Activated T-cell treated with anti-CD3 and anti-CD28 coated beads for 48 hours (primary cell): Measurements from ENCODE around the gene GOLGA6L7.
"Not testable (repeated sequence)": the region's sequence is repeated elsewhere in the genome, so short reads cannot be mapped to it uniquely, and the experiment has no call there.

Experiments used
- DNase-seq: peaks from one replicate; pipeline ENCODE4 v3.0.0-alpha.2; 2020; ENCODE audit warnings: low read depth

The GOLGA6L7 gene

GRCh38 chr15:28884151-28884940 lies 35.9 kb upstream of the GOLGA6L7 start:
- no peak for DNase-seq

- DNase-seq: no peak
Observed at GRCh38 chr15:28881600-28881999, 33.2 kb upstream of the GOLGA6L7 start.

GRCh38 chr15:28881170-28881569 lies 32.7 kb upstream of the GOLGA6L7 start:
- DNase-seq: no peak

GRCh38 chr15:28880680-28881079 lies 32.2 kb upstream of the GOLGA6L7 start:
- no peak for DNase-seq

GRCh38 chr15:28879551-28879950 lies 31.1 kb upstream of the GOLGA6L7 start:
- DNase-seq: no peak

- DNase-seq: no peak
Observed at GRCh38 chr15:28878209-28878608, 29.8 kb upstream of the GOLGA6L7 start.

GRCh38 chr15:28876845-28877185 lies 28.4 kb upstream of the GOLGA6L7 start:
- no peak for DNase-seq

GRCh38 chr15:28876131-28876844 lies 27.8 kb upstream of the GOLGA6L7 start:
- no peak for DNase-seq

GRCh38 chr15:28875461-28876000 lies 27.1 kb upstream of the GOLGA6L7 start:
- DNase-seq: no peak

- no peak for DNase-seq
Observed at GRCh38 chr15:28873585-28874190, 25.2 kb upstream of the GOLGA6L7 start.

GRCh38 chr15:28873006-28873405 lies 24.6 kb upstream of the GOLGA6L7 start:
- DNase-seq: no peak

GRCh38 chr15:28871168-28871567 lies 22.7 kb upstream of the GOLGA6L7 start:
- DNase-seq: no peak

GRCh38 chr15:28868744-28869345 lies 20.4 kb upstream of the GOLGA6L7 start:
- DNase-seq: no peak

- DNase-seq: not testable (repeated sequence)
Observed at GRCh38 chr15:28861589-28862293, 13.3 kb upstream of the GOLGA6L7 start.

GRCh38 chr15:28861031-28861534 lies 12.6 kb upstream of the GOLGA6L7 start:
- no peak for DNase-seq

GRCh38 chr15:28854578-28854977 lies 6.1 kb upstream of the GOLGA6L7 start:
- not testable (repeated sequence) for DNase-seq

- not testable (repeated sequence) for DNase-seq
Observed at GRCh38 chr15:28853654-28854053, 5.2 kb upstream of the GOLGA6L7 start.

- DNase-seq: not testable (repeated sequence)
Observed at GRCh38 chr15:28849766-28850165, 1.3 kb upstream of the GOLGA6L7 start.

GRCh38 chr15:28849271-28849670 lies 827 bp upstream of the GOLGA6L7 start:
- not testable (repeated sequence) for DNase-seq

- DNase-seq: not testable (repeated sequence)
Observed at GRCh38 chr15:28847959-28848358, 485 bp downstream of the GOLGA6L7 start.

GRCh38 chr15:28847247-28847646 lies 1.2 kb downstream of the GOLGA6L7 start:
- DNase-seq: not testable (repeated sequence)
